HL-60 (cell line): ENCODE results near the gene ATP2B1.

ENCODE experiments used
- GABPA ChIP-seq: IDR thresholded peaks from 2 replicates; pipeline ENCODE4 v1.6.1; 2012; ENCODE audit warnings: low read depth
- TF ChIP-seq, protein P1 (sequence below): IDR thresholded peaks from one replicate; pipeline ENCODE4 v1.5.1; 2011; ENCODE audit warnings: low read length, control low read depth, inconsistent platforms; ENCODE audit not compliant: insufficient read depth
- TF ChIP-seq, protein P2 (sequence below): IDR thresholded peaks from 2 replicates; pipeline ENCODE4 v1.6.1; 2012; ENCODE audit warnings: low read depth; ENCODE audit not compliant: insufficient replicate concordance

DNA sequence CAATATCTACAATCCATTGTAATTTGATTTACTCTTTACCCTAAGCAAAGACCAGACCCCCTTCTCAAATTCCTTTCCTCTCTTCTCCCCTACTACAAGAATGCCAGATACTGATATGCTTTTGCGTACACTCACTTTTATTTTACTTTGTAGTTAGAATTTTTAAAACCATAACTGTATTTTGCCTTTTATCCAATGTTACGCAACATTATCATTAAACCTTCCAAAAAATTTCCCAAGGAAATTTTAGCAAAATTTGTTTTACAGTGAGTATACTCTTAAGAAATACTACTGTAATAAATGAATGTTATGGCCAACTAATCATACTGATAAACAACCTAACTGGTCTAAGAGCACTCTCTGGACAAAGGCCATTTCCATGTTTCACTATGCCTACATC, 22.3 kb downstream of the ATP2B1 start:
- TF ChIP-seq, protein P1, sequence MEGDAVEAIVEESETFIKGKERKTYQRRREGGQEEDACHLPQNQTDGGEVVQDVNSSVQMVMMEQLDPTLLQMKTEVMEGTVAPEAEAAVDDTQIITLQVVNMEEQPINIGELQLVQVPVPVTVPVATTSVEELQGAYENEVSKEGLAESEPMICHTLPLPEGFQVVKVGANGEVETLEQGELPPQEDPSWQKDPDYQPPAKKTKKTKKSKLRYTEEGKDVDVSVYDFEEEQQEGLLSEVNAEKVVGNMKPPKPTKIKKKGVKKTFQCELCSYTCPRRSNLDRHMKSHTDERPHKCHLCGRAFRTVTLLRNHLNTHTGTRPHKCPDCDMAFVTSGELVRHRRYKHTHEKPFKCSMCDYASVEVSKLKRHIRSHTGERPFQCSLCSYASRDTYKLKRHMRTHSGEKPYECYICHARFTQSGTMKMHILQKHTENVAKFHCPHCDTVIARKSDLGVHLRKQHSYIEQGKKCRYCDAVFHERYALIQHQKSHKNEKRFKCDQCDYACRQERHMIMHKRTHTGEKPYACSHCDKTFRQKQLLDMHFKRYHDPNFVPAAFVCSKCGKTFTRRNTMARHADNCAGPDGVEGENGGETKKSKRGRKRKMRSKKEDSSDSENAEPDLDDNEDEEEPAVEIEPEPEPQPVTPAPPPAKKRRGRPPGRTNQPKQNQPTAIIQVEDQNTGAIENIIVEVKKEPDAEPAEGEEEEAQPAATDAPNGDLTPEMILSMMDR = no peak
- no peak for TF ChIP-seq GABPA
- TF ChIP-seq, protein P2, sequence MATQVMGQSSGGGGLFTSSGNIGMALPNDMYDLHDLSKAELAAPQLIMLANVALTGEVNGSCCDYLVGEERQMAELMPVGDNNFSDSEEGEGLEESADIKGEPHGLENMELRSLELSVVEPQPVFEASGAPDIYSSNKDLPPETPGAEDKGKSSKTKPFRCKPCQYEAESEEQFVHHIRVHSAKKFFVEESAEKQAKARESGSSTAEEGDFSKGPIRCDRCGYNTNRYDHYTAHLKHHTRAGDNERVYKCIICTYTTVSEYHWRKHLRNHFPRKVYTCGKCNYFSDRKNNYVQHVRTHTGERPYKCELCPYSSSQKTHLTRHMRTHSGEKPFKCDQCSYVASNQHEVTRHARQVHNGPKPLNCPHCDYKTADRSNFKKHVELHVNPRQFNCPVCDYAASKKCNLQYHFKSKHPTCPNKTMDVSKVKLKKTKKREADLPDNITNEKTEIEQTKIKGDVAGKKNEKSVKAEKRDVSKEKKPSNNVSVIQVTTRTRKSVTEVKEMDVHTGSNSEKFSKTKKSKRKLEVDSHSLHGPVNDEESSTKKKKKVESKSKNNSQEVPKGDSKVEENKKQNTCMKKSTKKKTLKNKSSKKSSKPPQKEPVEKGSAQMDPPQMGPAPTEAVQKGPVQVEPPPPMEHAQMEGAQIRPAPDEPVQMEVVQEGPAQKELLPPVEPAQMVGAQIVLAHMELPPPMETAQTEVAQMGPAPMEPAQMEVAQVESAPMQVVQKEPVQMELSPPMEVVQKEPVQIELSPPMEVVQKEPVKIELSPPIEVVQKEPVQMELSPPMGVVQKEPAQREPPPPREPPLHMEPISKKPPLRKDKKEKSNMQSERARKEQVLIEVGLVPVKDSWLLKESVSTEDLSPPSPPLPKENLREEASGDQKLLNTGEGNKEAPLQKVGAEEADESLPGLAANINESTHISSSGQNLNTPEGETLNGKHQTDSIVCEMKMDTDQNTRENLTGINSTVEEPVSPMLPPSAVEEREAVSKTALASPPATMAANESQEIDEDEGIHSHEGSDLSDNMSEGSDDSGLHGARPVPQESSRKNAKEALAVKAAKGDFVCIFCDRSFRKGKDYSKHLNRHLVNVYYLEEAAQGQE = no peak
